ENCODE data around the gene BRSK1. TPM values are rescaled to one million over a fixed set of nuclear protein-coding genes. Genes with fewer than 3 reads are reported as not detected.

The BRSK1 gene
- total RNA-seq, 2 experiments from 2014 or later = 2.6 to 2.7 TPM

DNA sequence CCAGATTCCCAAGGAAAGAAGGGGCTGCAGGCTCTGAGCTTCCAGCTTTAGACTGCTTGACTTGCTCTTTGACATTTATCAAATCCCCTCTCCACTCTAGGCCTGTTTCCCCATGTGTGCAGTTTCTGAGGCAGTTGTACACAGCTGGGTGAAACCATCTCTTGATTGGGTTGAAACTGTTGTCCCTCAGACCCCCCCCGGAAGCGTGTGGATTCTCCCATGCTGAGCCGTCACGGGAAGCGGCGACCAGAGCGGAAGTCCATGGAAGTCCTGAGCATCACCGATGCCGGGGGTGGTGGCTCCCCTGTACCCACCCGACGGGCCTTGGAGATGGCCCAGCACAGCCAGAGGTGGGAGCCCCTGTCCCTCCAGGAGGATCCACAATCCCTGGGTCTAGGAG lies 19.7 kb downstream of the BRSK1 start:
- TF ChIP-seq, protein P1, sequence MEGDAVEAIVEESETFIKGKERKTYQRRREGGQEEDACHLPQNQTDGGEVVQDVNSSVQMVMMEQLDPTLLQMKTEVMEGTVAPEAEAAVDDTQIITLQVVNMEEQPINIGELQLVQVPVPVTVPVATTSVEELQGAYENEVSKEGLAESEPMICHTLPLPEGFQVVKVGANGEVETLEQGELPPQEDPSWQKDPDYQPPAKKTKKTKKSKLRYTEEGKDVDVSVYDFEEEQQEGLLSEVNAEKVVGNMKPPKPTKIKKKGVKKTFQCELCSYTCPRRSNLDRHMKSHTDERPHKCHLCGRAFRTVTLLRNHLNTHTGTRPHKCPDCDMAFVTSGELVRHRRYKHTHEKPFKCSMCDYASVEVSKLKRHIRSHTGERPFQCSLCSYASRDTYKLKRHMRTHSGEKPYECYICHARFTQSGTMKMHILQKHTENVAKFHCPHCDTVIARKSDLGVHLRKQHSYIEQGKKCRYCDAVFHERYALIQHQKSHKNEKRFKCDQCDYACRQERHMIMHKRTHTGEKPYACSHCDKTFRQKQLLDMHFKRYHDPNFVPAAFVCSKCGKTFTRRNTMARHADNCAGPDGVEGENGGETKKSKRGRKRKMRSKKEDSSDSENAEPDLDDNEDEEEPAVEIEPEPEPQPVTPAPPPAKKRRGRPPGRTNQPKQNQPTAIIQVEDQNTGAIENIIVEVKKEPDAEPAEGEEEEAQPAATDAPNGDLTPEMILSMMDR (IDR thresholded peaks at IDR 0.05) = no peak
- H3K27me3 Mint-ChIP-seq = no peaks in the 10 kb centered on the region
- intact Hi-C loops (cut with DNase I, micrococcal nuclease) = loop anchor here (2.0 to 10.0 kb wide), 5 partner anchors 79 to 201 kb away; no protein-coding TSS in a partner anchor
- ATAC-seq (ENCODE audit: poor library complexity) (no peak), DNase-seq (no peak)
- peaks cover 14% of the 10 kb centered on the region for H3K4me1 Mint-ChIP-seq (ENCODE audit: low read depth)
- Histone ChIP-seq H3K27ac (ENCODE audit: low read depth in 1 of 2, low read length in 2 of 2) (no peak overlapping the region), H3K9me3 (ENCODE audit: control insufficient read depth in 1 of 2, insufficient read depth in 1 of 2, low read length in 2 of 2) (no peaks in the 10 kb centered on the region), H3K4me1 (ENCODE audit: insufficient read depth, low read length) (peaks cover 21% of the 10 kb centered on the region), H3K4me3 (ENCODE audit: low read length) (no peak overlapping the region), H3K27me3 (ENCODE audit: control insufficient read depth in 1 of 2, insufficient read depth in 2 of 2, low read length in 2 of 2) (no peaks in the 10 kb centered on the region), H3K36me3 (ENCODE audit: insufficient read depth, low read length) (no peaks in the 10 kb centered on the region)
- ChIA-PET CTCF (interaction anchor here (3.0 kb wide), 1 partner anchor 81 kb away, joined by 31 read pairs; the partner anchor contains the start of gene TMEM238), POLR2A (interaction anchor here (1.2 kb wide), 1 partner anchor 36 kb away, joined by 3 read pairs; no protein-coding TSS in a partner anchor)
- no peaks in the 10 kb centered on the region for H3K9me3 Mint-ChIP-seq
- H3K4me3 Mint-ChIP-seq = no peak overlapping the region
- no peaks in the 10 kb centered on the region for H3K36me3 Mint-ChIP-seq (ENCODE audit: low read depth)
- no peak overlapping the region for H3K27ac Mint-ChIP-seq

DNA sequence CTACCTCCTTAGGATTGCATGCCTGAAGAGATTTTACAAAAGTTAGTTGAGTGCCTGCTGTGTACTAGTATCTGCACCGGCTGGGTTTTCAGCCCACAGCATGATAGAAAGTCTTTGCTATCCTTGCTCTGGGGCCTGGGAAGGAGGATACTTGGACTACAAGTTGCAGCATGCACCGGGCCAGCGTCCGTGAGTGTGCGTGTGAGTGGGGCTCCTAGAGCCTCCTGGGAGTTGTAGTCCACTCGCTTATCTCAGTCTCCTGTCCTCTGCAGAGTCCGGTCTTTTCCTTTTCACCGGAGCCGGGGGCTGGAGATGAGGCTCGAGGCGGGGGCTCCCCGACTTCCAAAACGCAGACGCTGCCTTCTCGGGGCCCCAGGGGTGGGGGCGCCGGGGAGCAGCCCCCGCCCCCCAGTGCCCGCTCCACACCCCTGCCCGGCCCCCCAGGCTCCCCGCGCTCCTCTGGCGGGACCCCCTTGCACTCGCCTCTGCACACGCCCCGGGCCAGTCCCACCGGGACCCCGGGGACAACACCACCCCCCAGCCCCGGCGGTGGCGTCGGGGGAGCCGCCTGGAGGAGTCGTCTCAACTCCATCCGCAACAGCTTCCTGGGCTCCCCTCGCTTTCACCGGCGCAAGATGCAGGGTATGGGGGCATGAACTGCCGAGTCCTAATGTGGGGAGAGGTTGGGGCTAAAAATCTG lies 20.6 kb downstream of the BRSK1 start:
- Histone ChIP-seq H3K4me1 (ENCODE audit: insufficient read depth, low read length) (peaks cover 21% of the 10 kb centered on the region), H3K4me3 (ENCODE audit: low read length) (no peak overlapping the region), H3K27ac (ENCODE audit: low read depth in 1 of 2, low read length in 2 of 2) (no peak overlapping the region), H3K27me3 (ENCODE audit: control insufficient read depth in 1 of 2, insufficient read depth in 2 of 2, low read length in 2 of 2) (no peaks in the 10 kb centered on the region), H3K9me3 (ENCODE audit: control insufficient read depth in 1 of 2, insufficient read depth in 1 of 2, low read length in 2 of 2) (peaks cover 0 to 3% of the 10 kb centered on the region in 2 experiments), H3K36me3 (ENCODE audit: insufficient read depth, low read length) (no peaks in the 10 kb centered on the region)
- H3K9me3 Mint-ChIP-seq = no peaks in the 10 kb centered on the region
- H3K27ac Mint-ChIP-seq = no peak overlapping the region
- DNase-seq (peak in 5 of 14 experiments; percentile 10 to 53 (median 35)), ATAC-seq (ENCODE audit: poor library complexity) (no peak)
- H3K27me3 Mint-ChIP-seq = no peaks in the 10 kb centered on the region
- peaks cover 14% of the 10 kb centered on the region for H3K4me1 Mint-ChIP-seq (ENCODE audit: low read depth)
- ChIA-PET POLR2A (interaction anchor here (1.0 kb wide), 1 partner anchor 35 kb away, joined by 6 read pairs; the partner anchor contains the start of gene KMT5C), CTCF (no interaction called here)
- intact Hi-C loops (cut with DNase I, micrococcal nuclease) = loop anchor here (5.0 to 10.0 kb wide), 3 partner anchors 127 to 200 kb away; no protein-coding TSS in a partner anchor
- TF ChIP-seq, protein P1 (IDR thresholded peaks at IDR 0.05) = no peak
- H3K36me3 Mint-ChIP-seq (ENCODE audit: low read depth) = no peaks in the 10 kb centered on the region
- no peak overlapping the region for H3K4me3 Mint-ChIP-seq

DNA sequence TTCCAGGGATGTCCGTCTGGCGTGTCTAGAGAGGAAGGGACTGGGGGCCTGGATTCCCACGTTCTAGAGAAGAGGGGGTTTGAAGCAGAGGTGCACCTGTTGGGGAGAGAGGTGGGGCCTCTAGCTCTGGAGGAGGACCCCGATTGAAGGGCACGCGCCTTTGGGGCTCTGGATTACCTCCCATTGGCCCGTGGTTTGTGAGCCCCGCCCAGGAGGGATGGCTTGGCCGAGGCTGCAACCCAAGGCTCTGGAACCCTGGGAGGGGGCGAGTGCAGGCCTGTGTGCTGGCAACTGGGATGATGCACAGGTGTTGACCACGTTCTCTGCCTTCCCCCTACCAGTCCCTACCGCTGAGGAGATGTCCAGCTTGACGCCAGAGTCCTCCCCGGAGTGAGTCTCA lies 21.2 kb downstream of the BRSK1 start:
- Histone ChIP-seq H3K36me3 (ENCODE audit: insufficient read depth, low read length) (no peaks in the 10 kb centered on the region), H3K9me3 (ENCODE audit: control insufficient read depth in 1 of 2, insufficient read depth in 1 of 2, low read length in 2 of 2) (peaks cover 0 to 7% of the 10 kb centered on the region in 2 experiments), H3K27ac (ENCODE audit: low read depth in 1 of 2, low read length in 2 of 2) (no peak overlapping the region), H3K4me1 (ENCODE audit: insufficient read depth, low read length) (peaks cover 21% of the 10 kb centered on the region), H3K4me3 (ENCODE audit: low read length) (no peak overlapping the region), H3K27me3 (ENCODE audit: control insufficient read depth in 1 of 2, insufficient read depth in 2 of 2, low read length in 2 of 2) (no peaks in the 10 kb centered on the region)
- intact Hi-C loops (cut with DNase I, micrococcal nuclease) = loop anchor here (1.0 to 10.0 kb wide), 4 partner anchors 34 to 200 kb away; partner anchors contain the start of gene KMT5C (in 1 of the 2)
- Mint-ChIP-seq H3K27me3 (no peaks in the 10 kb centered on the region), H3K4me3 (no peak overlapping the region), H3K27ac (no peak overlapping the region), H3K4me1 (ENCODE audit: low read depth) (peaks cover 14% of the 10 kb centered on the region), H3K9me3 (no peaks in the 10 kb centered on the region), H3K36me3 (ENCODE audit: low read depth) (no peaks in the 10 kb centered on the region)
- TF ChIP-seq, protein P1 (IDR thresholded peaks at IDR 0.05) = no peak
- ATAC-seq (ENCODE audit: poor library complexity) (no peak), DNase-seq (no peak)
- POLR2A ChIA-PET = interaction anchor here (1.0 kb wide), 1 partner anchor 34 kb away, joined by 6 read pairs; the partner anchor contains the start of gene KMT5C
- CTCF ChIA-PET = no interaction called here
